HCT116 (cell line): ENCODE data around the gene CYP3A5.

Experiments used
- EZH2phosphoT487 ChIP-seq: fragments of 200-600 bp; IDR thresholded peaks from 2 replicates; pipeline ENCODE4 v1.6.1; 2018; ENCODE audit warnings: antibody characterized with exemption, borderline replicate concordance
- POLR2A ChIP-seq: IDR thresholded peaks from 2 replicates; pipeline ENCODE4 v1.7.0; 2011; ENCODE audit warnings: borderline replicate concordance; ENCODE audit not compliant: insufficient read depth, insufficient read length; ENCODE audit errors: extremely low read depth
- YY1 ChIP-seq: IDR thresholded peaks from 2 replicates; pipeline ENCODE4 v1.6.1; 2011; ENCODE audit warnings: low read length, low read depth, moderate library complexity, mild to moderate bottlenecking; ENCODE audit not compliant: insufficient replicate concordance; ENCODE audit errors: extremely low read depth
- TF ChIP-seq, protein P1 (sequence below), 3 experiments: fragments of 200-600 bp in 1 of 3; sonication (generic) in 1 of 3; IDR thresholded peaks in 2 of 3; conservative IDR thresholded peaks in 1 of 3; 2 replicates each; pipeline ENCODE4 v1.5.1; 2012 to 2017; ENCODE audit warnings: low read depth in 2 of 3, low read length in 2 of 3, antibody characterized with exemption in 1 of 3, borderline replicate concordance in 1 of 3, control low read depth in 1 of 3, mild to moderate bottlenecking in 1 of 3, mixed read lengths in 1 of 3, mixed run types in 1 of 3, moderate library complexity in 1 of 3; ENCODE audit not compliant: insufficient read depth in 1 of 3
- TF ChIP-seq, protein P2 (sequence below): IDR thresholded peaks from 2 replicates; pipeline ENCODE4 v1.6.1; 2012; ENCODE audit warnings: low read depth
- TF ChIP-seq, protein P3 (sequence below): IDR thresholded peaks from 2 replicates; pipeline ENCODE4 v1.6.1; 2011; ENCODE audit warnings: mild to moderate bottlenecking, low read length, moderate library complexity; ENCODE audit not compliant: insufficient replicate concordance; ENCODE audit errors: extremely low read depth

DNA sequence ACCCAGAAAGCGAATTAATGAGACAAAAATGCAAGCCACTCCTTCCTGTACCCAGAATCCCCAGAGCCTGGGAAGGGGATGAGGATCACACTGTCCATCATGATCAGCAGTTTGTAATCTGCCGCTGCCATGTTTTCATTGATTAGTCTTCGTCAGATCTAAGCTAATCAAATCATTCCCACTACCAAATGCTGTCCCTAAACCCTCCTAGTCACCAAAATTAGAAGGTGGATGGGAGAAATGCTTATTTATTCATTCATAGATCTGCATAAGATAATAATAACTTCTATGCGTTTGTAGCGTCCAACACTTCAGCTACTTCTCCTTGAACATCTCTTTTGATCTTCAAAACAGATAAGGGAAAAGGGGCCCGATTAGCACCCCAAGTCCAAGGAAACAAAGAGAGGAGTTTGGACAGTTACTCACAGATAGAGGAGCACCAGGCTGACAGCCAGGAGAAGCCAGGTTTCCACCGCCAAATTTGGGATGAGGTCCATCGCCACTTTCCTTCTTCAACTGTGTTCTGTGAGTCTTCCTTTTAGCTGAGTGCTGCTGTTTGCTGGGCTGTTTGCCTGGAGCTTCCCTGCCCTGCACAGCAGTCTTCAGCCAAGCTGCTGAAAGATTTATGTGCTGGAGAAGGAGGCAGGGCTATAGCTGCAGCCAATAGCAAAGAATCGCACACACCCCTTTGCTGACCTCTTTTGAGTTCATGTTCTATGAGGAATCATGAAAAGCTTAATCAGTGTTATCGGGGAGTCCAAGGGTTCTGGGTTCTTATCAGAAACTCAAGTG, at the start of gene CYP3A5:
- TF ChIP-seq, protein P1, sequence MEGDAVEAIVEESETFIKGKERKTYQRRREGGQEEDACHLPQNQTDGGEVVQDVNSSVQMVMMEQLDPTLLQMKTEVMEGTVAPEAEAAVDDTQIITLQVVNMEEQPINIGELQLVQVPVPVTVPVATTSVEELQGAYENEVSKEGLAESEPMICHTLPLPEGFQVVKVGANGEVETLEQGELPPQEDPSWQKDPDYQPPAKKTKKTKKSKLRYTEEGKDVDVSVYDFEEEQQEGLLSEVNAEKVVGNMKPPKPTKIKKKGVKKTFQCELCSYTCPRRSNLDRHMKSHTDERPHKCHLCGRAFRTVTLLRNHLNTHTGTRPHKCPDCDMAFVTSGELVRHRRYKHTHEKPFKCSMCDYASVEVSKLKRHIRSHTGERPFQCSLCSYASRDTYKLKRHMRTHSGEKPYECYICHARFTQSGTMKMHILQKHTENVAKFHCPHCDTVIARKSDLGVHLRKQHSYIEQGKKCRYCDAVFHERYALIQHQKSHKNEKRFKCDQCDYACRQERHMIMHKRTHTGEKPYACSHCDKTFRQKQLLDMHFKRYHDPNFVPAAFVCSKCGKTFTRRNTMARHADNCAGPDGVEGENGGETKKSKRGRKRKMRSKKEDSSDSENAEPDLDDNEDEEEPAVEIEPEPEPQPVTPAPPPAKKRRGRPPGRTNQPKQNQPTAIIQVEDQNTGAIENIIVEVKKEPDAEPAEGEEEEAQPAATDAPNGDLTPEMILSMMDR (IDR thresholded peaks at IDR 0.05 in 2 of 3, conservative IDR thresholded peaks at IDR 0.05 in 1 of 3; ENCODE audit: borderline replicate concordance in 1 of 3, insufficient read depth in 1 of 3, low read depth in 2 of 3, low read length in 2 of 3), result no peak
- no peak for TF ChIP-seq EZH2phosphoT487
- TF ChIP-seq, protein P2, sequence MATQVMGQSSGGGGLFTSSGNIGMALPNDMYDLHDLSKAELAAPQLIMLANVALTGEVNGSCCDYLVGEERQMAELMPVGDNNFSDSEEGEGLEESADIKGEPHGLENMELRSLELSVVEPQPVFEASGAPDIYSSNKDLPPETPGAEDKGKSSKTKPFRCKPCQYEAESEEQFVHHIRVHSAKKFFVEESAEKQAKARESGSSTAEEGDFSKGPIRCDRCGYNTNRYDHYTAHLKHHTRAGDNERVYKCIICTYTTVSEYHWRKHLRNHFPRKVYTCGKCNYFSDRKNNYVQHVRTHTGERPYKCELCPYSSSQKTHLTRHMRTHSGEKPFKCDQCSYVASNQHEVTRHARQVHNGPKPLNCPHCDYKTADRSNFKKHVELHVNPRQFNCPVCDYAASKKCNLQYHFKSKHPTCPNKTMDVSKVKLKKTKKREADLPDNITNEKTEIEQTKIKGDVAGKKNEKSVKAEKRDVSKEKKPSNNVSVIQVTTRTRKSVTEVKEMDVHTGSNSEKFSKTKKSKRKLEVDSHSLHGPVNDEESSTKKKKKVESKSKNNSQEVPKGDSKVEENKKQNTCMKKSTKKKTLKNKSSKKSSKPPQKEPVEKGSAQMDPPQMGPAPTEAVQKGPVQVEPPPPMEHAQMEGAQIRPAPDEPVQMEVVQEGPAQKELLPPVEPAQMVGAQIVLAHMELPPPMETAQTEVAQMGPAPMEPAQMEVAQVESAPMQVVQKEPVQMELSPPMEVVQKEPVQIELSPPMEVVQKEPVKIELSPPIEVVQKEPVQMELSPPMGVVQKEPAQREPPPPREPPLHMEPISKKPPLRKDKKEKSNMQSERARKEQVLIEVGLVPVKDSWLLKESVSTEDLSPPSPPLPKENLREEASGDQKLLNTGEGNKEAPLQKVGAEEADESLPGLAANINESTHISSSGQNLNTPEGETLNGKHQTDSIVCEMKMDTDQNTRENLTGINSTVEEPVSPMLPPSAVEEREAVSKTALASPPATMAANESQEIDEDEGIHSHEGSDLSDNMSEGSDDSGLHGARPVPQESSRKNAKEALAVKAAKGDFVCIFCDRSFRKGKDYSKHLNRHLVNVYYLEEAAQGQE, result no peak
- no peak for TF ChIP-seq YY1
- no peak for TF ChIP-seq POLR2A
- TF ChIP-seq, protein P3, sequence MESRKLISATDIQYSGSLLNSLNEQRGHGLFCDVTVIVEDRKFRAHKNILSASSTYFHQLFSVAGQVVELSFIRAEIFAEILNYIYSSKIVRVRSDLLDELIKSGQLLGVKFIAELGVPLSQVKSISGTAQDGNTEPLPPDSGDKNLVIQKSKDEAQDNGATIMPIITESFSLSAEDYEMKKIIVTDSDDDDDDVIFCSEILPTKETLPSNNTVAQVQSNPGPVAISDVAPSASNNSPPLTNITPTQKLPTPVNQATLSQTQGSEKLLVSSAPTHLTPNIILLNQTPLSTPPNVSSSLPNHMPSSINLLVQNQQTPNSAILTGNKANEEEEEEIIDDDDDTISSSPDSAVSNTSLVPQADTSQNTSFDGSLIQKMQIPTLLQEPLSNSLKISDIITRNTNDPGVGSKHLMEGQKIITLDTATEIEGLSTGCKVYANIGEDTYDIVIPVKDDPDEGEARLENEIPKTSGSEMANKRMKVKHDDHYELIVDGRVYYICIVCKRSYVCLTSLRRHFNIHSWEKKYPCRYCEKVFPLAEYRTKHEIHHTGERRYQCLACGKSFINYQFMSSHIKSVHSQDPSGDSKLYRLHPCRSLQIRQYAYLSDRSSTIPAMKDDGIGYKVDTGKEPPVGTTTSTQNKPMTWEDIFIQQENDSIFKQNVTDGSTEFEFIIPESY, result no peak
